Measurements from ENCODE around the gene TMC3.
"Not testable (repeated sequence)": the region's sequence is repeated elsewhere in the genome, so short reads cannot be mapped to it uniquely, and the experiment has no call there.

TMC3 gene

GRCh38 chr15:81343371-81343770 lies 30.6 kb downstream of the TMC3 start:
- no peak for DNase-seq (ENCODE audit: low spot score)

- DNase-seq (ENCODE audit: low spot score), result no peak
These were observed 32.7 kb downstream of the TMC3 start for GRCh38 chr15:81341351-81341750.

- no peak for DNase-seq (ENCODE audit: low spot score)
These were observed 34.2 kb downstream of the TMC3 start for GRCh38 chr15:81339851-81340250.

GRCh38 chr15:81339321-81339720 lies 34.7 kb downstream of the TMC3 start:
- no peak for DNase-seq (ENCODE audit: low spot score)

- no peak for DNase-seq (ENCODE audit: low spot score)
These were observed 35.6 kb downstream of the TMC3 start for GRCh38 chr15:81338170-81339007.

GRCh38 chr15:81337713-81338157 lies 36.3 kb downstream of the TMC3 start:
- no peak for DNase-seq (ENCODE audit: low spot score)

GRCh38 chr15:81337241-81337640 lies 36.8 kb downstream of the TMC3 start:
- DNase-seq (ENCODE audit: low spot score), result no peak

- DNase-seq (ENCODE audit: low spot score), result peak; percentile 55
These were observed 37.4 kb downstream of the TMC3 start for GRCh38 chr15:81336568-81336967.

GRCh38 chr15:81335631-81336030 lies 38.4 kb downstream of the TMC3 start:
- DNase-seq (ENCODE audit: low spot score), result no peak

- DNase-seq (ENCODE audit: low spot score), result no peak
These were observed 39.1 kb downstream of the TMC3 start for GRCh38 chr15:81334768-81335435.

- DNase-seq (ENCODE audit: low spot score), result no peak
These were observed 40.6 kb downstream of the TMC3 start for GRCh38 chr15:81333363-81333762.

- DNase-seq (ENCODE audit: low spot score), result no peak
These were observed 41.7 kb downstream of the TMC3 start for GRCh38 chr15:81332326-81332725.

- no peak for DNase-seq (ENCODE audit: low spot score)
These were observed 42.4 kb downstream of the TMC3 start for GRCh38 chr15:81331600-81331999.

GRCh38 chr15:81331141-81331540 lies 42.9 kb downstream of the TMC3 start:
- not testable (repeated sequence) for DNase-seq (ENCODE audit: low spot score)

- DNase-seq (ENCODE audit: low spot score), result no peak
These were observed 43.5 kb downstream of the TMC3 start for GRCh38 chr15:81330366-81331090.

GRCh38 chr15:81329446-81329845 lies 44.6 kb downstream of the TMC3 start:
- DNase-seq (ENCODE audit: low spot score), result no peak

- no peak for DNase-seq (ENCODE audit: low spot score)
These were observed 46.5 kb downstream of the TMC3 start for GRCh38 chr15:81327516-81327915.

GRCh38 chr15:81326466-81327212 lies 47.4 kb downstream of the TMC3 start:
- DNase-seq (ENCODE audit: low spot score), result no peak

- DNase-seq (ENCODE audit: low spot score), result peak; percentile 94
These were observed 49.8 kb downstream of the TMC3 start, which contains the start of gene STARD5 for GRCh38 chr15:81323944-81324881. TSS of gene STARD5 (minus strand) at chr15:81324141. CDS start at chr15:81324099, 42 bp downstream.

- DNase-seq (ENCODE audit: low spot score), result no peak
These were observed 50.5 kb downstream of the TMC3 start for GRCh38 chr15:81323559-81323943.
